ENCODE measurements around the gene CCDC81.

GRCh38 chr11:86403458-86403857 is 28.8 kb downstream of the CCDC81 start:
- TF ChIP-seq CTCF (optimal IDR thresholded peaks at IDR 0.05 in 1 of 3, IDR thresholded peaks at IDR 0.05 in 1 of 3, conservative IDR thresholded peaks at IDR 0.05 in 1 of 3; ENCODE audit: extremely low read depth in 1 of 3, insufficient read depth in 2 of 3, low read length in 3 of 3) (no peak), EZH2 (IDR thresholded peaks at IDR 0.05; ENCODE audit: low read length) (no peak)
